HG03139 (cell line): ENCODE data around the gene CCDC180.
"Not testable (repeated sequence)": the region's sequence is repeated elsewhere in the genome, so short reads cannot be mapped to it uniquely, and the experiment has no call there.

Source experiments
- ATAC-seq: cut with Tn5 transposase; IDR thresholded peaks from one replicate; pipeline ENCODE4 v1.9.1; 2021; ENCODE audit not compliant: unreplicated experiment

CCDC180 gene

DNA sequence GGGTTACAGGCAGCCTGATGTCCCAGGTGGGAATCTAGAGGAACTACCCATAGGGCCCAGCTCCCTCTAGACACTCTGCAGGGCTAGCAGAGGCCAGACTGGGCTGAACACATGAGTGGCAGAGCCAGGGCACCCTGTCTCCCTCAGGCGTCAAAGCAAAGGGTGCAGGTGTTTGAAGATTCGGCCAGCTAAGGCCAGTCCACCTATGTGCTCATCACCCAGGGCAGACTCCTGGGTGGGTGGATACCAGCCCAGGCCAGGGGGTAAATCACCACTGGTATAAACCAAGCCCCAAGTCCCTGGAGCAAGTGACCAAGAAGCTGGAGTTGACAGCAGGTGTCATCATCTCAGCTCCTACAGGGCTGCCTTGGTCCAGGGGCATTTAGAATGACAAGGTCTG is 3.4 kb downstream of the CCDC180 start:
- ATAC-seq, result no peak

DNA sequence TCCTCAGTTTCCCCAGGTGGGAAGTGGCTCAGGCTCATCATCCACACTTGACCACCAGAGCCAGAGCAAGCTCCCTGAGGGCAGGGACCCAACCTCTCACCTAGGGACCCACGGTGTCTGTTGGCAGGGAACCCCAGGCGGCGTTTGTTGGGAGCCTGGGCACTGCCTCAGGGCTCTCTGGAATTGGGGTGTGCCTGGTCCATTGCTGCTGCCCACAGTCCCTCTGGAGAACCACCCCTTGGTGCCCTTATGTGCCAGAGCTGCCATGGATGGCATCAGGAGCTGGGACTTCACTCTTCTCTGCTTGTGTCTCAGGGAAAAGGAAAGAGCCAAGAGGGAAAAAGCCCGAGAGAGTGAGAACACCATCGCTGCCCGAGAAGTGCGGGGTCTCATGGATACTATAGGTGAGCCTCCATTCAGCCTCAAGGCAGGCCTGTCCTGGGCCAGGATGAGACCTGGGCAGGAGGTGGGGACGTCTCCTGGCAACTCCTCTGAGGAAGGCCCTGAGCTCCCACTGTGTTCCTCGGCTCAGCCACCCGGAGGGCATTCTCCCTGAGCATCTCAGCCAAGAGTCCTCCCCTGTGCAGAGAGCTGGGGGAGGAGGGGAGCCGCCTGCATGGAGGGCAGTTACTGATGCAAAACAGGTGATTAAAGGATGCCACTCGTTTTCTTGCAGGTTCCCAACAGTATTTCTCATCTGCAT is 4.5 kb downstream of the CCDC180 start:
- no peak for ATAC-seq

DNA sequence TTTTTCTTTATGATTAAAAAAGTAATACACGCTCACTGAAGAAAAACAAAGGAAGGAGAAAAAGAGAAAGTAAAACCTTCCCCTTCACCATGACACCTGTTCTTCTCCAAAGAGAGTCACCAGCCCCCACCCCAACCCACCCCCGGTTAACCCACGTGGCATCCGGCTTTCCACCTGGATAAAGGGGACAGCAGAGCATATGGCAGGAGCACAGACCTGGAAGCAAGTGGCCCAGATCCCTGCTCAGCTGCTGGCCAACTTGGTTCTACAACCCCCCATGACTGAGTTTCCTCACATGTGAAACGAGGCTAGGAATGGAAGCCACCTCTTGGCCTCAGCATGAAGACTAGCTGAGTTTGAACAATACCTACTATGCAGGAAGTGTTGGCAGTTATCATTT is 5.1 kb downstream of the CCDC180 start:
- ATAC-seq, result no peak

DNA sequence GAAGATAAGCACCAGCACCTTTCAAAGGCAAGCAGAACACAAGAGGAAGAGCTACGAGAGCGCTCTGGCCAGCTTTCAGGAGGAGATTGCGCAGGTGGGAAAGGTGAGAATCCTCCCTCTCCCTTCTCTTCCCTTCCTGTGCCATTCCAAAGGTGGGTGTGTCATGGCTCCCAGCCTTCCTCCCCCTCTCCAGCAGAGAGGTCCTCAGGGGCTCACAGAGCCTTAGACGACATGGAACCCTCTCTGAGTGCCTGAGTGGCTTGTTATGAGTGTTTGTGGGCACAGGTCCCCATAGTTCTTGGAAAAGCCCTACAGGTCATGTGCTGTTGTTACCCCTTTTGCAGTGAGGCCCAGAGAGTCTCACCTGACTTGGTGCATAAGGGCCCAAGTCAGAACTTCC is 5.8 kb downstream of the CCDC180 start:
- no peak for ATAC-seq

DNA sequence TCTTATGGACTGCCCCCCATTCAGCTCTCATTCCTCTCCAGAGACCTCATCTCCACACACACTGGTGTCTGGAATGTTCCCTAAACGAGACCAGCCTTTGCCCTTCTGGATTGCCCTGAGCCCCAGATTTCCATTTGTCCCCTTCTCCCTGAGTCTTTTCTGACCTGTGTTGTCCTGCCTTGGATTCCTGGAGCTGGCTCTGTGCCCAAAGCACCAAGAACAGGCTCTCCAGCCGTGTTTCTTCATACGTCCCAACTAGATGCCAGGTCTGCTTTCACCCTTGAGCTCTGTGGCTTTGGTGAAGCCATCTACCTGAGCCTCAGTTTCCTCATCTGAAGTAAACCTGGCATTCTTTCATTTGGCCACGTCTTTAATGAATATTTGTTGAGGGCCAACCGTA is 6.3 kb downstream of the CCDC180 start:
- ATAC-seq, result no peak

DNA sequence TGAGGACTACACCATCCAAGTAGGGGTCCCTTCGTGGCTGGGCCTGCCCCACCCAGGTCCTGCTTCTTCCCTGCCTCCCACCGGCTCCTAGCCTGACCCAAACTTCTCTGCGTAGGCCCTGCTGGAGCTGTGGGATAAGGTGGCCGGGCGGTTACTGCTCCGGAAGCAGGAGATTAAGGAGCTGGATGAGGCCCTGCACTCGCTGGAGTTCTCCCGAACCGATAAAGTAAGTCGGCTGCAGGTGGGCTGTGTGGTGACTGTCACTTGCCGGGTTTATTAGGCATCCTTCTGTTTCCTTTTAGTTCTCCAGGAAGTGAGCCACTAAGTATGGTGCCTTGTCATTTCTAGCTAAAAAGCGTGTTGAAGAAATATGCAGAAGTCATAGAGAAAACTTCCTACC is 7.0 kb downstream of the CCDC180 start:
- ATAC-seq, result no peak

DNA sequence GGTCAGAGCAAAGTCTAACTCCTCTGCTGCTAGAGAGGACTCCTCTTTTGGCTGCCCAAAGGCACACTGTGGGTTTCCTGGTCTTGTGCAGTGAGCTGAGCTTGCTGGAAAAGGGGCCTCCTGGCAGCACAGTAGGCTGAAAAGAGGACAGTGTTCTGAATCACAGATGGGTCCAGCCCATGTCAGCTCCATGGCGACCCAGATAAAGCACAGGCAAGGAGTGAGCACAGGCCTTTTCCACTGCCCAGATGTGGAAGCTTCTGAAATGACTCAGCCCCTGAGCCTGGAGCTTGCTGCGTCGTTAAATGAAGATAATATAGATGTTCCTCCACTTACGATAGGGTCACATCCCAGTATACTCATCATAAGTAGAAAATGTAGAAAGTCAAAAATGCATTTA is 8.1 kb downstream of the CCDC180 start:
- ATAC-seq, result no peak

DNA sequence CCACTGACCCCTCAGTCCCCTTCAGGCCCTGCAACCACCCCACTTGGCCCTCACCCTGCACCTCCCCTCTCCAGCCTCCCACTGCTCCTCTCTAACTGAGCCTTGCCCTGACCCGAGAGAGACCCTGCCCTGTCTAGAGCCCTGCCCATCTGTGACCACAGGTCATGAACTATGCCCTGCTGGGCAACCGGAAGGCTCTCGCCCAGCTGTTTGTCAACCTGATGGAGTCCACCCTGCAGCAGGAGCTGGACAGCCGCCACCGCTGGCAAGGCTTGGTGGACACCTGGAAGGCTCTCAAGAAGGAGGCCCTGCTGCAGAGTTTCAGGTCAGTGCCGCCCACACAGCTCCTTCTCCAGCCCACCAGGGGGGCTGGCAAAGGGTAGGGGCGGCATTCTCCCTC is 9.4 kb downstream of the CCDC180 start:
- no peak for ATAC-seq

DNA sequence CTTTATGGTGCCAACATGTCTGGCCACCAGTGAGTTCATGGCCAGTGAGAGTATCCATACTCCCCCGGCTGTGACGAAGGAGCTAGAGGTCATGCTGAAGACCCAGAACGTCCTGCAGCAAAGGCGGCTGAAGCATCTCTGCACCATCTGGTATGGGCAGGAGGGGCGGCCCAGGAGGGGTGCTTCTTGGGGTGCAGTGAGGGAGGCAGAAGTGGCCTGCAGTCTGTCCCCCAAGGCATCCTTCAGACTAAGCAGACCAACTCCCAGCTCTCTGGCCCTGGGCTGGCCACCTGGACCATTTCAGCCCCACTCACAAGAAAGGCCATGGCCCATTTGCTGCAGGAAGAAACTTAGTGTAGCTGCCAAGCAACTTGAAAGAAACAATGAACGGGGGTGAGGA is 11.0 kb downstream of the CCDC180 start:
- ATAC-seq, result no peak

DNA sequence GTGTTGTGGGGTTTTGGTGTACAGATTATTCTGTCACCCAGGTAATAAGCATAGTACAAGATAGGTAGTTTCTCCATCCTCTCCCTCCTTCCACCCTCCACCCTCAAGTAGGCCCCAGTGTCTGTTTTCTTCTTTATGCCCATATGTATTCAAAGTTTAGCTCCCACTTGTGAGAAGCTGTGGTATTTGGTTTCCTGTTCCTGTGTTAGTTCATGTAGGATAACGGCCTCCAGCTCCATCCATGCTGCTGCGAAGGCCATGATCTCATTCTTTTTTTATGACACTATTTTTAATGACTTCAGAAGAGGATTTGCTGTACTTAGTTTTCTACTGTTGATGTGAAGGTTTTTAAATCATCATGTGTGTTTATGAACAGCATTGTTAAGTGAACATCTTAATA is 11.9 kb downstream of the CCDC180 start:
- ATAC-seq, result no peak

DNA sequence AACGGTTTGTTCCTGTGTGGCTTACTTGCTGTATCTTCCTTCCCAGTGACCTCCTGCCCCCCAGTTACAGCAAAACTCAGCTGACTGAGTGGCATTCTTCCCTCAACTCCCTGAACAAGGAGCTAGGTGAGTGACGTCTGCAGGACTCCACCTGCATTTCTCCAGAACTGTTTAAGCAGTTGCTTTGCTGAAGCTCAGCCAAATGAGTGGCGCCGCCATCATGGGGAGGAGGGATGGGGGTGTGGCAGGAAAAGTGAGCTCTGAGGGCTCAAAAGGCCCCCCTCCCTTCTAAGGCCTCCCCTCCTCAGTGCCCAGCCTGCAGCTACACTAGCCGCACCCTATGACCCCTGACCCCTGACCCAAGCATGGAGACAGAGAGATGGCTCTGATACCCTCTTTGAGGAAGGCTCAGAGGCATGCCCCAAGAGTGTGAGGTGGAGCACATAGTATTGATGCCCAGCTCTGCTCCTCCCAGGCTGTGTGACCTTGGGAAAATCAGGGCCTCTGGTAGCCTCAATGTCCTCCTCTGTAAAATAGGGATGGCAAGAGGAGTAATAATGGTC is 12.7 kb downstream of the CCDC180 start:
- no peak for ATAC-seq

DNA sequence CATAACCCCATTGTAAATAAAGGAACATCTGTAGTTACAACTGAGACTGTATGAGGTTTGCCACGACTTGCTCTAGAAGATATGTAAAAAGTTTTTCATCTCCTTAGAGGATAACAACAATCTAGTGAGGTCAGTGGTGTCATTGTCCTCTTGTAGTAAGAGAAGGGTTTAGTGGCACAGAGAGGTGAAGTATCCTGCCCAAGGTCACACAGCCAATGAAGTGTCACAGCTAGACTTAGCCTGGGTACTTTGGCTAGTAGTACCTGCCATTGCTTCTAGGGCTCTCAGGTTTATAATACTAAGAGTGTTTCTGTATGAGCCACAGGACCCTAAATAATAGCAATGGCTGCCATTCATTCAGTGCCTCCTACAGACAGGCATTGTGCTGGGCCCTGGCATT is 13.8 kb downstream of the CCDC180 start:
- ATAC-seq, result no peak

DNA sequence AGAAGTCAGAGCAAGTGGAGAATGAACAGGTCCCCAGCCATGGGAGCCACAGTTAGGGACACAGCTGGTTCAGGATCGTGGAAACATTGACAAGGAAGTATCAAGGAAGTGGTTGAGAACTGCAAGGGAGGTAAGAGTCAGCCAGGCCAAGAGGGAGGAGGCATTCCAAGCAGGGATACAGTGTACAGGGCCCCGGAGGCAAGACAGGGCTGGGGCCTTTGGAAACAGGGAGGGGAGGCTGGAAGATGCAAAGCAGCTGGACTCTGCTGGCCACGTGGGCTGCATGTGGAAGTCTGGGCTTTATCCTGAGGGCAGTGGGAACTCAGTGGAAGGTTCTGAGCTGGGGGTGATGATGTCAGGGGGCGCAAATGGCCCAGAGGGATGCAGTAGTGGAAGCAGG is 14.2 kb downstream of the CCDC180 start:
- no peak for ATAC-seq

DNA sequence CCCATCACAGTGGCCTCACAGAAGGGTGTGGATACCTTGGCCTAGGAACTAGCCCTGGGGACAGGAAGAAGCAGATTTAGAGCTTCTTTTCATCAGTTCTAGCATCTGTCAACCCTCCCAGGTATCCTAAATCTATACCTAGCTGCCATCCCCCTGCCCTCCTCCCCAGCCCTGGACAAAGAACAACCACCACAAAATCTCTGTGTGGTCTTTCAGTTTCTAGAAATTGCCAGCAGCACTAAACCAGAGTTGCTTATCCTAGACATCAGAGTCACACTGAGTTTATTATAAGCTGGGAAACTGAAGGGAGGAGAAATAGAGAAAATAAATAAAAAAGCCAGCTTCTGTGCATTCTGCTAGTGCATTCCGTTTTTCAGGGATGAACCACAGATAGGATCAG is 14.6 kb downstream of the CCDC180 start:
- no peak for ATAC-seq

DNA sequence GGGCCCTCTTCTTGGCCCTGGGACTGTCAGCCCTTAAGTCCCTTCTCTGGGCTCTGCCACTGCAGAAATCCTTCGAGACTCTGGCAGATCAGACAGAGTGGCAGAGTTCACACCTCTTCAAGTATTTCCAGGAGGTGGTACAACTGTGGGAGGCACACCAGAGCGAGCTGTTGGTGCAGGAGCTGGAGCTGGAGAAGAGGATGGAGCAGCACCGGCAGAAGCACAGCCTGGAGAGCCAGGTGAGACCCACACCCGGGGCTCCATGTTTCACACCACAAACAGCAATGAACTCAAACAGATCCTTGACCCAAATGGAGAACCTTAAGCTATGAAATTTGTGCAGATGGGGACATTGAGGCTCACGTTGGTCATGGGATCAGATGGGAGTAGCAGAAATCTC is 17.5 kb downstream of the CCDC180 start:
- ATAC-seq, result no peak

DNA sequence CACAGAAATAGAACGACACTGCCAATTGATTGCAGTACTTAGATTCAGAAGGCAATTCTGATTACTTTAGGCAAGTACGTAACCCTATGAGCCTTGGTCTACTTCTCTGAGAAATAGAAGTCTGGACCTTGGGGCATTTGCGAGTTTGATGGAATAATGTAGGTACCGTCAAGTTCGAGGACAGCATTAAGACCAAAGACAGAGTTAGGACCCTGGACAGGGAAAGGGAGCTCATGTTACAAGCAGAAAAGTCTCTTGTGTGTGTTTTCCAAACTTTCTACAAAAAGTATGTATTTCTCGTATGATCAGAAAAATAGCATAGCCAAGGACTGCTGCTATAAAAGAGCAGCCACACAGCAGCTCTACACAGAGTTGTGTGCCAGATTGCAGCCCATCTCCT is 20.1 kb downstream of the CCDC180 start:
- no peak for ATAC-seq

DNA sequence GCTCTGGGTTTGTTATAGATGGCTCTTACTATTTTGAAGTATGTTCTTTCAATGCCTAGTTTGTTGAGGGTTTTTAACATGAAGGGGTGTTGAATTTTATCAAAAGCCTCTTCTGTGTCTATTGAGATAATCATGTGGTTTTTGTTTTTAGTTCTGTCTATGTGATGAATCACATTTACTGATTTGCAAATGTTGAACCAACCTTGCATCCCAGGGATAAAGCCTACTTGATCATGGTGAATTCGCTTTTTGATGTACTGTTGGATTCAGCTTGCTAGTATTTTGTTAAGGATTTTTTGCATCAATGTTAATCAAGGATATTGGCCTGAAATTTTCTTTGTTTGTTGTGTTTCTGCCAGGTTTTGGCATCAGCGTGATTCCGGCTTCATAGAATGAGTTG is 25.5 kb downstream of the CCDC180 start:
- ATAC-seq, result no peak

DNA sequence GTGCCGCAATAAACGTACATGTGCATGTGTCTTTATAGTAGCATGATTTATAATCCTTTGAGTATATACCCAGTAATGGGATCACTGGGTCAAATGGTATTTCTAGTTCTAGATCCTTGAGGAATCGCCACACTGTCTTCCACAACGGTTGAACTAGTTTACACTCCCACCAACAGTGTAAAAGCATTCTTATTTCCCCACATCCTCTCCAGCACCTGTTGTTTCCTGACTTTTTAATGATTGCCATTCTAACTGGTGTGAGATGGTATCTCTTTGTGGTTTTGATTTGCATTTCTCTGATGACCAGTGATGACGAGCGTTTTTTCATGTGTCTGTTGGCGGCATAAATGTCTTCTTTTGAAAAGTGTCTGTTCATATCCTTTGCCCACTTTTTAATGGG is 28.2 kb downstream of the CCDC180 start:
- not testable (repeated sequence) for ATAC-seq

DNA sequence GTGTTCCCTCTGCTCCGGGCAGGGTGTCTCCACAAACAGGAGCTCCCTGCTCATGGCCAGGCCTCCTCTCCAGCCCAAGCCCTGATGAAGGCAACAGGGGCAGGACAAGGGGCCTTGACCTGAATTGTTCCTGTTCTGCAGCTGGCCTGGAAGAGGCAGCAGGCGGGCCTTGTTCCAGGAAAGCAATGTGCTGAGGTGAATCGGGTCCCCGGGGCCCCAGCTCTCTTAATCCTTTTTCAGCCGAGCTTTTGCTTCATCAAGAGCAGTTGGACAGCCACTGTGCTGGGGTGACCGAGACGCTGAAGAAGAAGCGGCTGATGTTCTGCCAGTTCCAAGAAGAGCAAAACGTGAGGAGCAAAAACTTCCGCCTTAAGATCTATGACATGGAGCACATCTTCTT is 41.4 kb downstream of the CCDC180 start:
- ATAC-seq, result no peak

DNA sequence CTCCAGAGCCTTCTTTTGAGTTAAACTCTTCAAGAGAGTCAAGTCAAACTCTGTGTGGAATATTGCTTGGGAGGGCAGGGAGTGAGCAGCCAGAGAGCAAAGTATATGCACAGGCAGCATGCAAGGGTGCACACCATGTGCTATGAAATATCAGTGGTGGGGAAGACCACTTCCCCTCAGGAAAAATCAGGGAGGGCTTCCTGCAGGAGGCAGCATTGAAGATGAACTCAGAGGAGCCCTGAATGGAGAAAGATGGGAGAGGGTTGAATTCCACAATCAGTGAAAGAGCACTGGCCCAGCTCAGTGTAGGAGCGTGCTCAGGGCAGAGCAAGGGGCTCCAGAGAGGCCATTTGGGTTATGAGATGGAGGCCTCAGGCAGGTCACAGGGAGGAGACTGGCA is 41.9 kb downstream of the CCDC180 start:
- ATAC-seq, result no peak

DNA sequence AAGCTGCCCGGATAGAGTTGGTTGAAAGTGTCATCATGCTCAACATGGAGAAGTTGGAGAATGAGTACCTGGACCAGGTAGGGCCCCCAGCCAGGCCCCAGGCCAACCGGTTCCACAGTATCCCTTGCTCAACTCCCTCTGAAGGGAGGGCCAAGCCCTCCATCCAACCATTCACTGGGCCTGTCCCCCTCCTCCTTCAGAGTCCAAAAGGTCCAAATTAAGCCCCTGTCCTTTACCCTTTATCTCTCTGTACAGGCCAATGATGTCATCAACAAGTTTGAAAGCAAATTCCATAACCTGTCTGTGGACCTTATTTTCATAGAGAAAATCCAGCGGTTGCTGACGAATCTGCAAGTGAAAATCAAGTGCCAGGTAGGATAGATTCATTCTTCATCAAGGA is 47.2 kb downstream of the CCDC180 start:
- ATAC-seq, result no peak

DNA sequence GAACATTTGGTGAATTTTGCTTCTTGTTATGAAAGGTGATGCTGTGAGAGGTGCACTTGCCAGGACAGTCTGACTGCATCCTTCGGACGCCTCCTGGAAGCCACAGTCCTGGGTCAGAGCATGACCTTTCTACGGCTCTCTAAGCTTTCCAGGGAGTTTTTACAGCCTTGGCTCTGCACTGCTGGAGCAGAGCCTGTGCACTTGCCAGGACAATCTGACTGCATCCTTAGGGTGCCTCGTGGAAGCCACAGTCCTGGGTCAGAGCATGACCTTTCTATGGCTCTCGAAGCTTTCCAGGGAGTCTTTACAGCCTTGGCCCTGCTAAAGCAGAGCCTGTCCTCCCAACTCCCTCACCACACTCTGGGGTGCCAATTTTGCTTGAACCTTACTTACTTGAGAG is 49.6 kb downstream of the CCDC180 start:
- ATAC-seq, result no peak
